Astrocyte of the cerebellum (primary cell): ENCODE measurements around the gene TNIP3.
"Not testable (repeated sequence)": the region's sequence is repeated elsewhere in the genome, so short reads cannot be mapped to it uniquely, and the experiment has no call there.

Experiments
- DNase-seq: peaks from one replicate; pipeline ENCODE4 v3.0.0-alpha.2; 2011; ENCODE audit warnings: low read depth
- H3K4me3 ChIP-seq: 2 replicates; pipeline ENCODE4 v1.5.1; 2011; ENCODE audit warnings: mild to moderate bottlenecking, low read depth, low read length, moderate library complexity
- CTCF ChIP-seq: IDR thresholded peaks from 2 replicates; pipeline ENCODE4 v1.5.1; 2012; ENCODE audit warnings: low read length, low read depth, moderate library complexity, mild to moderate bottlenecking; ENCODE audit errors: missing control alignments
- in situ Hi-C: cut with HindIII; loops from 2 replicates; pipeline ENCODE4 v1.10.0; 2017; ENCODE audit warnings: low sequenced_read_pairs

TNIP3 gene, protein sequence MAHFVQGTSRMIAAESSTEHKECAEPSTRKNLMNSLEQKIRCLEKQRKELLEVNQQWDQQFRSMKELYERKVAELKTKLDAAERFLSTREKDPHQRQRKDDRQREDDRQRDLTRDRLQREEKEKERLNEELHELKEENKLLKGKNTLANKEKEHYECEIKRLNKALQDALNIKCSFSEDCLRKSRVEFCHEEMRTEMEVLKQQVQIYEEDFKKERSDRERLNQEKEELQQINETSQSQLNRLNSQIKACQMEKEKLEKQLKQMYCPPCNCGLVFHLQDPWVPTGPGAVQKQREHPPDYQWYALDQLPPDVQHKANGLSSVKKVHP

GRCh38 chr4:121164291-121164690 is at the start of gene TNIP3:
TNIP3 (minus strand) TSS chr4:121164321; CDS start chr4:121164125, 196 bp downstream.
- DNase-seq, result peak; percentile 16
- in situ Hi-C loops, result no loop called here
- H3K4me3 ChIP-seq, result no peak within 1 kb of the TSS
- TF ChIP-seq CTCF, result no peak

- H3K4me3 ChIP-seq, result no peak overlapping the region
- in situ Hi-C loops, result no loop called here
- DNase-seq, result no peak
- no peak for TF ChIP-seq CTCF
These were observed 48.7 kb upstream of the TNIP3 start for GRCh38 chr4:121212806-121213205.

GRCh38 chr4:121209171-121209570 is 45.0 kb upstream of the TNIP3 start:
- DNase-seq, result no peak
- no peak for TF ChIP-seq CTCF
- H3K4me3 ChIP-seq, result no peak overlapping the region
- in situ Hi-C loops, result no loop called here

DNA sequence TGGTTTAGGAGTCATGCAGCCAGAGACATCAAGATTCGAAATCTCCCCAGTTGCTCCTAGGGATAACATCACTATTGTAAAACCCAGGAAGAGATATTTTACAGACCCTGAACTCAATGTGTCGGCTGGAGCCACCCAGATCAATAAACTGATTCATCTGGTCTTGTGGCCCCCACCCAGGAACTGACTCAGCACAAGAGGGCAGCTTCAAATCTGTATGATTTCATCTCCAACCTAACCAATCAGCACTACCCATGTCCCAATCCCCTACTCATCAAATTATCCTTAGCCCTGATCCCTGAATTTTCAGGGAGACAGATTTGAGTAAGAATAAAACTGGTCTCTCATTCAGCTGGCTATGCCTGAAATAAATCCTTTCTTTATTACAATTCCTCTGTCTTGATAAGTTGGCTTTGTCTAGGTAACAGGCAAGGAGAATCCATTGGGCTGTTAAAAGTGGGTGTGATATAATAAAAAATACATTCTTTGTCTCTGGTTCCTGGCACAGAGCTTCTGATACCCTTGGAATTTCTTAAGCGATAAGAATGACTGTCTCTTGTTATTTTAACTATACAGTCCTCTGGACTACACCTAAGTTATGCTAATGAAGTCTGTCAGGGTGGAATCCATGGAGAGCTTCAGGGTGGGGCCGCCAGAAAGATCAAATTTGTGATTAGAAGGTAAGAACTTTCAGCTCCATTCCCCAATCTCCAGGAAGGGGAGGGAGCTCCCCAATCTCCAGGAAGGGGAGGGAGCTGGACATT is 44.3 kb upstream of the TNIP3 start:
- H3K4me3 ChIP-seq, result no peak overlapping the region
- in situ Hi-C loops, result no loop called here
- no peak for DNase-seq
- no peak for TF ChIP-seq CTCF

DNA sequence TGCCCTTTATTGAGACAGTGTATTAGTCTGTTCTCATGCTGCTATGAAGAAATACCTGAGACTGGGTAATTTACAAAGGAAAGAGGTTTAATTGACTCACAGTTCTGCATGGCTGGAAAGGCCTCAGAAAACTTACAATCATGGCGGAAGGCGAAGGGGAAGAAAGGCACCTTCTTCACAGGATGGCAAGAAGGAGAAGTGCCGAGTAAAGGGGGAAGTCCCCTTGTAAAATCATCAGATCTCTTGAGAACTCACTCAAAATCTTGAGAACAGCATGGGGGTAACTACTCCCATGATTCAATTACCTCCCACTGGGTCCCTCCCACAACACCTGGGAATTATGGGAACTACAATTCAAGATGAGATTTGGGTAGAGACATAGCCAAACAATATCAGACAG is 41.7 kb upstream of the TNIP3 start:
- H3K4me3 ChIP-seq, in situ Hi-C loops, DNase-seq: not testable (repeated sequence)

GRCh38 chr4:121200795-121201472 is 36.8 kb upstream of the TNIP3 start:
- TF ChIP-seq CTCF, result no peak
- no peak overlapping the region for H3K4me3 ChIP-seq
- in situ Hi-C loops, result no loop called here
- DNase-seq, result no peak
